Psoas muscle (tissue), 8 donors: Measurements from ENCODE around the gene LYG1. TPM values are rescaled to one million over a fixed set of nuclear protein-coding genes. Genes with fewer than 3 reads are reported as not detected.
"Not testable (repeated sequence)": the region's sequence is repeated elsewhere in the genome, so short reads cannot be mapped to it uniquely, and the experiment has no call there.

ENCODE experiments used
- ATAC-seq, 4 donors: fragments of 200-7000 bp; cut with Tn5 transposase; one replicate each; pipeline ENCODE4 v1.9.1; 2020; ENCODE audit warnings: moderate library complexity in 3 of 4, mild to moderate bottlenecking in 2 of 4
- DNase-seq, 2 donors: peaks; one replicate each; pipeline ENCODE4 v3.0.0-alpha.2; 2020
- H3K27ac ChIP-seq: fragments of 200-600 bp; one replicate; pipeline ENCODE4 v1.8.0; 2022
- H3K27me3 ChIP-seq, 3 donors: fragments of 200-600 bp in 1 of 3; one replicate each; pipeline versions ENCODE4 v1.6.1 to v1.8.0; 2013 to 2022; ENCODE audit warnings: low read length in 2 of 3, mild to moderate bottlenecking in 2 of 3, moderate library complexity in 1 of 3; ENCODE audit not compliant: insufficient read depth in 3 of 3
- H3K36me3 ChIP-seq, 2 donors: fragments of 200-600 bp in 1 of 2; one replicate each; pipeline versions ENCODE4 v1.6.1 to v1.8.0; 2013 to 2022; ENCODE audit warnings: low read depth in 1 of 2, mild to moderate bottlenecking in 1 of 2, moderate library complexity in 1 of 2; ENCODE audit not compliant: insufficient read depth in 1 of 2
- H3K4me1 ChIP-seq: fragments of 200-600 bp; one replicate; pipeline ENCODE4 v1.8.0; 2022
- H3K4me3 ChIP-seq: fragments of 200-600 bp; one replicate; pipeline ENCODE4 v1.8.0; 2022; ENCODE audit warnings: mild to moderate bottlenecking
- H3K9me3 ChIP-seq: fragments of 200-600 bp; one replicate; pipeline ENCODE4 v1.8.0; 2022
- CTCF ChIP-seq: fragments of 200-600 bp; IDR thresholded peaks from one replicate; pipeline ENCODE4 v1.8.0; 2022; ENCODE audit warnings: antibody characterized with exemption
- WGBS, 3 donors: extraction: QIAGEN DNeasy Blood & Tissue Kit; methylation state at CpG; one replicate each; pipeline versions ENCODE4 v1.1.6 to v1.1.7; 2013; 5-methylcytosine and 5-hydroxymethylcytosine counted together
- intact Hi-C, 2 donors: fragments of 100-400 bp; cut with DNase I; formaldehyde crosslinking; loops; one replicate each; pipeline versions ENCODE4 v1.11.0 to v1.14.2; 2022
- long read RNA-seq, 2 donors: library from polyadenylated mRNA; unstranded; transcript quantifications; one replicate each; pipeline ENCODE4 v2.0.0, GENCODE V29; 2021
- polyA plus RNA-seq, 3 donors: library from polyadenylated mRNA; stranded (reverse); fragments of 200-250 nt; gene quantifications; one replicate each; pipeline ENCODE4 v1.2.3, GENCODE V29; 2013
- total RNA-seq, 4 donors: library from RNA; stranded (reverse); fragmentation: NEBNext Ultra II Directional in 2 of 4; extraction: Animal tissue kit (Norgen Biotek cat#: 25700) in 2 of 4; gene quantifications; one replicate each; pipeline versions ENCODE4 v1.2.1 to v1.2.4, GENCODE V29; 2021 to 2023
- donor health status: healthy with polysubstance abuse.
- donor health status: DM: no; HTN: no; CAD: no; lungs with moderate emphysema.
- donor health status: Bipolar disorder and iron deficiency.
- donor health status: healthy.
- donor health status: DM: yes; HTN: yes; CAD: no.
- donor health status: DM: no; HTN: no; CAD: no.
- donor health status: DM: no; HTN: no; CAD: no.
- donor health status: DM: yes; HTN: yes; CAD: no.

Gene LYG1
- total RNA-seq (1 to 10 TPM in 1 of 4 donors, under 1 TPM in 3; 0.39 to 1.0 (median 0.53) TPM), polyA plus RNA-seq (1 to 10 TPM; 1.4 to 3.0 (median 2.5) TPM)
- long read RNA-seq, donor 1, partial matches to known transcripts, result 0 of 1 reads
- long read RNA-seq, donor 1, other reads (novel, unspliced or antisense), result 1 of 1 reads
- long read RNA-seq, donor 2, partial matches to known transcripts, result 0 of 3 reads
- long read RNA-seq, donor 2, other reads (novel, unspliced or antisense), result 3 of 3 reads

GRCh38 chr2:99301097-99301496 lies at the start of gene LYG1:
TSS of gene LYG1 (minus strand) at chr2:99301197. CDS start at chr2:99295670, 5,527 bp downstream.
- intact Hi-C loops, result not testable (repeated sequence)

GRCh38 chr2:99350194-99350593 lies 49.2 kb upstream of the LYG1 start:
- Histone ChIP-seq H3K27me3 (no peaks in the 10 kb centered on the region), H3K4me1 (peaks cover 3% of the 10 kb centered on the region), H3K27ac (no peak overlapping the region), H3K36me3 (no peaks in the 10 kb centered on the region), H3K9me3 (no peaks in the 10 kb centered on the region), H3K4me3 (no peak overlapping the region)
- DNase-seq (no peak), ATAC-seq (no peak)
- TF ChIP-seq CTCF, result no peak
- intact Hi-C loops, result no loop called here

More at GRCh38 chr2:99301097-99301496, at the start of gene LYG1:
- peaks cover 9 to 44% of the 10 kb centered on the region in 2 donors for H3K36me3 ChIP-seq
- not testable (repeated sequence) for H3K4me3 ChIP-seq, ATAC-seq, DNase-seq, H3K9me3 ChIP-seq, H3K27me3 ChIP-seq, H3K27ac ChIP-seq, H3K4me1 ChIP-seq
- 85 to 95% (median 91%) methylated on average over 2 of the region's 2 CpGs for WGBS, 3 donors

- H3K36me3 ChIP-seq, result no peaks in the 10 kb centered on the region
- H3K4me3 ChIP-seq, result no peak overlapping the region
- no peaks in the 10 kb centered on the region for H3K9me3 ChIP-seq
- DNase-seq, result no peak
- peaks cover 3% of the 10 kb centered on the region for H3K4me1 ChIP-seq
- ATAC-seq, result no peak
- H3K27me3 ChIP-seq, result no peaks in the 10 kb centered on the region
- WGBS, 3 donors, result 85 to 93% (median 89%) methylated on average over 3 of the region's 3 CpGs
- H3K27ac ChIP-seq, result no peak overlapping the region
- TF ChIP-seq CTCF, result no peak
- intact Hi-C loops, result no loop called here
Measured at GRCh38 chr2:99348173-99348572, 47.2 kb upstream of the LYG1 start.

- H3K4me1 ChIP-seq, result peaks cover 7% of the 10 kb centered on the region
- DNase-seq, result no peak
- no peak overlapping the region for H3K4me3 ChIP-seq
- no peaks in the 10 kb centered on the region for H3K9me3 ChIP-seq
- no peaks in the 10 kb centered on the region for H3K36me3 ChIP-seq
- H3K27ac ChIP-seq, result no peak overlapping the region
- no peaks in the 10 kb centered on the region for H3K27me3 ChIP-seq
- intact Hi-C loops, result no loop called here
- TF ChIP-seq CTCF, result no peak
- ATAC-seq, result no peak
Measured at GRCh38 chr2:99346218-99346617, 45.2 kb upstream of the LYG1 start.

- H3K27me3 ChIP-seq, H3K36me3 ChIP-seq, ATAC-seq, H3K4me3 ChIP-seq, H3K9me3 ChIP-seq, DNase-seq, H3K27ac ChIP-seq, intact Hi-C loops: not testable (repeated sequence)
- WGBS, 3 donors, result 94 to 98% (median 97%) methylated on average over 7 of the region's 7 CpGs
- H3K4me1 ChIP-seq, result peaks cover 14% of the 10 kb centered on the region
Measured at GRCh38 chr2:99345446-99345845, 44.4 kb upstream of the LYG1 start.

- no peak overlapping the region for H3K27ac ChIP-seq
- ATAC-seq, result no peak
- H3K4me3 ChIP-seq, result no peak overlapping the region
- no peaks in the 10 kb centered on the region for H3K36me3 ChIP-seq
- no peak for TF ChIP-seq CTCF
- WGBS, 3 donors, result 94 to 100% (median 98%) methylated on average over 2 of the region's 2 CpGs
- no peaks in the 10 kb centered on the region for H3K9me3 ChIP-seq
- H3K27me3 ChIP-seq, result no peaks in the 10 kb centered on the region
- intact Hi-C loops, result no loop called here
- H3K4me1 ChIP-seq, result peaks cover 34% of the 10 kb centered on the region
- DNase-seq, result no peak
Measured at GRCh38 chr2:99342536-99342935, 41.5 kb upstream of the LYG1 start.
